ES-I3 (cell line): ENCODE measurements around the gene S100A9.

Source experiments
- H3K36me3 ChIP-seq: 2 replicates; pipeline ENCODE4 v1.6.1; 2013; ENCODE audit warnings: mild to moderate bottlenecking, low read length, control low read depth, moderate library complexity; ENCODE audit not compliant: insufficient read depth
- H3K4me1 ChIP-seq: 2 replicates; pipeline ENCODE4 v1.6.1; 2013; ENCODE audit warnings: mild to moderate bottlenecking, control low read depth, low read length; ENCODE audit not compliant: insufficient read depth
- H3K9ac ChIP-seq: 2 replicates; pipeline ENCODE4 v1.6.1; 2013; ENCODE audit warnings: low read depth, mild to moderate bottlenecking, low read length, moderate library complexity
- H3K9me3 ChIP-seq: 2 replicates; pipeline ENCODE4 v1.6.1; 2013; ENCODE audit warnings: mild to moderate bottlenecking, low read length, moderate library complexity; ENCODE audit not compliant: control insufficient read depth, insufficient read depth

Gene S100A9

GRCh38 chr1:153380711-153381110, 23.1 kb downstream of the S100A9 start:
- Histone ChIP-seq H3K9me3 (no peaks in the 10 kb centered on the region), H3K36me3 (no peaks in the 10 kb centered on the region), H3K9ac (no peak overlapping the region), H3K4me1 (no peaks in the 10 kb centered on the region)

GRCh38 chr1:153384958-153385580, 27.4 kb downstream of the S100A9 start:
- Histone ChIP-seq H3K36me3 (no peaks in the 10 kb centered on the region), H3K9ac (no peak overlapping the region), H3K4me1 (no peaks in the 10 kb centered on the region), H3K9me3 (no peaks in the 10 kb centered on the region)

GRCh38 chr1:153386500-153386901, 28.8 kb downstream of the S100A9 start:
- Histone ChIP-seq H3K36me3 (no peaks in the 10 kb centered on the region), H3K4me1 (no peaks in the 10 kb centered on the region), H3K9ac (no peak overlapping the region), H3K9me3 (no peaks in the 10 kb centered on the region)

- Histone ChIP-seq H3K36me3 (no peaks in the 10 kb centered on the region), H3K9ac (no peak overlapping the region), H3K9me3 (no peaks in the 10 kb centered on the region), H3K4me1 (no peaks in the 10 kb centered on the region)
Observed at GRCh38 chr1:153387001-153387400, 29.3 kb downstream of the S100A9 start.

GRCh38 chr1:153387785-153388184, 30.1 kb downstream of the S100A9 start:
- no peaks in the 10 kb centered on the region for H3K4me1 ChIP-seq
- no peaks in the 10 kb centered on the region for H3K36me3 ChIP-seq
- no peaks in the 10 kb centered on the region for H3K9me3 ChIP-seq
- H3K9ac ChIP-seq = no peak overlapping the region

GRCh38 chr1:153389401-153389800, 31.7 kb downstream of the S100A9 start:
- Histone ChIP-seq H3K9ac (no peak overlapping the region), H3K9me3 (no peaks in the 10 kb centered on the region), H3K36me3 (no peaks in the 10 kb centered on the region), H3K4me1 (no peaks in the 10 kb centered on the region)

- Histone ChIP-seq H3K9ac (no peak overlapping the region), H3K36me3 (no peaks in the 10 kb centered on the region), H3K4me1 (no peaks in the 10 kb centered on the region), H3K9me3 (no peaks in the 10 kb centered on the region)
Observed at GRCh38 chr1:153389973-153390879, 32.6 kb downstream of the S100A9 start.

GRCh38 chr1:153390938-153391710, 33.5 kb downstream of the S100A9 start, which contains the start of gene S100A8:
TSS of gene S100A8 (minus strand) at chr1:153391073. CDS start at chr1:153390535, 538 bp downstream.
- no peaks in the 10 kb centered on the region for H3K4me1 ChIP-seq
- H3K36me3 ChIP-seq = no peaks in the 10 kb centered on the region
- no peak within 1 kb of the TSS for H3K9ac ChIP-seq
- no peaks in the 10 kb centered on the region for H3K9me3 ChIP-seq

- no peaks in the 10 kb centered on the region for H3K9me3 ChIP-seq
- no peak overlapping the region for H3K9ac ChIP-seq
- H3K4me1 ChIP-seq = no peaks in the 10 kb centered on the region
- no peaks in the 10 kb centered on the region for H3K36me3 ChIP-seq
Observed at GRCh38 chr1:153392258-153392657, 34.6 kb downstream of the S100A9 start.

- Histone ChIP-seq H3K9me3 (no peaks in the 10 kb centered on the region), H3K4me1 (no peaks in the 10 kb centered on the region), H3K36me3 (no peaks in the 10 kb centered on the region), H3K9ac (no peak overlapping the region)
Observed at GRCh38 chr1:153392822-153393221, 35.2 kb downstream of the S100A9 start.

- no peaks in the 10 kb centered on the region for H3K36me3 ChIP-seq
- H3K9ac ChIP-seq = no peak overlapping the region
- H3K4me1 ChIP-seq = no peaks in the 10 kb centered on the region
- H3K9me3 ChIP-seq = no peaks in the 10 kb centered on the region
Observed at GRCh38 chr1:153393926-153394325, 36.3 kb downstream of the S100A9 start.

GRCh38 chr1:153394391-153394790, 36.7 kb downstream of the S100A9 start:
- H3K36me3 ChIP-seq = no peaks in the 10 kb centered on the region
- H3K4me1 ChIP-seq = no peaks in the 10 kb centered on the region
- H3K9me3 ChIP-seq = no peaks in the 10 kb centered on the region
- no peak overlapping the region for H3K9ac ChIP-seq

GRCh38 chr1:153395136-153395685, 37.6 kb downstream of the S100A9 start:
- Histone ChIP-seq H3K4me1 (no peaks in the 10 kb centered on the region), H3K9ac (no peak overlapping the region), H3K36me3 (no peaks in the 10 kb centered on the region), H3K9me3 (no peaks in the 10 kb centered on the region)

GRCh38 chr1:153395776-153396175, 38.1 kb downstream of the S100A9 start:
- Histone ChIP-seq H3K9me3 (no peaks in the 10 kb centered on the region), H3K4me1 (no peaks in the 10 kb centered on the region), H3K9ac (no peak overlapping the region), H3K36me3 (no peaks in the 10 kb centered on the region)
